Keratinocyte (primary cell): ENCODE measurements around the gene SLC5A2. TPM values are rescaled to one million over a fixed set of nuclear protein-coding genes. Genes with fewer than 3 reads are reported as not detected.

Experiments
- DNase-seq: peaks from one replicate; pipeline ENCODE4 v3.0.0-alpha.2; 2011; ENCODE audit warnings: low read depth, missing footprints, low spot score
- FAIRE-seq: peaks from 2 replicates; lab custom pipeline; 2011; peaks lifted over from hg19 to GRCh38; lab: Jason Lieb, UNC
- H2AFZ ChIP-seq: 2 replicates; pipeline ENCODE4 v1.6.0; 2012; ENCODE audit warnings: low read length, control low read depth, inconsistent platforms; ENCODE audit not compliant: control insufficient read depth
- H3K27ac ChIP-seq: 2 replicates; pipeline ENCODE4 v1.5.1; 2011; ENCODE audit warnings: low read length; ENCODE audit not compliant: control insufficient read depth, insufficient read depth
- H3K27me3 ChIP-seq: 3 replicates; pipeline ENCODE4 v1.6.0; 2011; ENCODE audit warnings: low read length; ENCODE audit not compliant: control insufficient read depth, insufficient read depth; ENCODE audit errors: extremely low read depth
- H3K36me3 ChIP-seq, 2 experiments: 2 replicates in 1 of 2; 3 replicates in 1 of 2; pipeline ENCODE4 v1.5.1; 2011; ENCODE audit warnings: low read length in 2 of 2, mild to moderate bottlenecking in 1 of 2; ENCODE audit not compliant: control insufficient read depth in 2 of 2, insufficient read depth in 2 of 2; ENCODE audit errors: extremely low read depth in 1 of 2
- H3K4me1 ChIP-seq: 3 replicates; pipeline ENCODE4 v1.5.1; 2011; ENCODE audit warnings: low read length; ENCODE audit not compliant: control insufficient read depth, insufficient read depth; ENCODE audit errors: extremely low read depth
- H3K4me2 ChIP-seq: 3 replicates; pipeline ENCODE4 v1.6.0; 2011; ENCODE audit warnings: low read depth, low read length; ENCODE audit not compliant: control insufficient read depth, insufficient read depth; ENCODE audit errors: extremely low read depth
- H3K4me3 ChIP-seq, 3 experiments: fragments of 200-600 bp in 1 of 3; sonication (generic) in 1 of 3; 2 replicates in 2 of 3; 3 replicates in 1 of 3; pipeline ENCODE4 v1.5.1; 2011 to 2016; ENCODE audit warnings: low read length in 3 of 3, mild to moderate bottlenecking in 3 of 3, control low read depth in 2 of 3, inconsistent platforms in 1 of 3, low read depth in 1 of 3, mixed read lengths in 1 of 3, mixed run types in 1 of 3, moderate library complexity in 1 of 3; ENCODE audit not compliant: control insufficient read depth in 2 of 3, insufficient read depth in 2 of 3; ENCODE audit errors: extremely low read depth in 1 of 3
- H3K79me2 ChIP-seq: 2 replicates; pipeline ENCODE4 v1.6.0; 2012; ENCODE audit warnings: low read length; ENCODE audit not compliant: control insufficient read depth, insufficient read depth
- H3K9ac ChIP-seq: 3 replicates; pipeline ENCODE4 v1.6.0; 2011; ENCODE audit warnings: low read length; ENCODE audit not compliant: control insufficient read depth, insufficient read depth; ENCODE audit errors: extremely low read depth
- H3K9me1 ChIP-seq: 3 replicates; pipeline ENCODE4 v1.6.0; 2011; ENCODE audit warnings: low read length; ENCODE audit not compliant: control insufficient read depth, insufficient read depth; ENCODE audit errors: extremely low read depth
- H3K9me3 ChIP-seq: 2 replicates; pipeline ENCODE4 v1.5.1; 2012; ENCODE audit warnings: low read depth, low read length; ENCODE audit not compliant: control insufficient read depth
- H4K20me1 ChIP-seq: 3 replicates; pipeline ENCODE4 v1.6.0; 2011; ENCODE audit warnings: low read length; ENCODE audit not compliant: control insufficient read depth, insufficient read depth; ENCODE audit errors: extremely low read depth
- CTCF ChIP-seq, 3 experiments: IDR thresholded peaks in 1 of 3; conservative IDR thresholded peaks in 1 of 3; optimal IDR thresholded peaks in 1 of 3; 2 replicates in 2 of 3; 3 replicates in 1 of 3; pipeline versions ENCODE3 to v1.5.1; 2011; ENCODE audit warnings: low read length in 3 of 3, mild to moderate bottlenecking in 3 of 3, moderate library complexity in 2 of 3, control low read depth in 1 of 3, inconsistent platforms in 1 of 3; ENCODE audit not compliant: insufficient read depth in 2 of 3; ENCODE audit errors: extremely low read depth in 1 of 3
- EZH2 ChIP-seq: IDR thresholded peaks from one replicate; pipeline ENCODE4 v1.6.1; 2012; ENCODE audit warnings: inconsistent platforms, mild to moderate bottlenecking, low read length, moderate library complexity
- dilution Hi-C: fragments of 300-500 bp; cut with MboI; formaldehyde crosslinking; loops from one replicate; pipeline ENCODE4 v1.7.0; 2020; ENCODE audit warnings: low sequenced_read_pairs; ENCODE audit not compliant: extremely low pct_ligation_motif_present
- polyA plus RNA-seq, 5 experiments: library from polyadenylated mRNA; depleted of rRNA in 3 of 5; stranded (reverse) in 3 of 5; stranded (forward) in 1 of 5; unstranded in 1 of 5; fragments of >200 nt; gene quantifications; 1 replicate in 1 of 5; 2 replicates in 3 of 5; 3 replicates in 1 of 5; pipeline versions ENCODE4 v1.2.1 to v1.2.3, GENCODE V29; 2011 to 2012; ENCODE audit warnings: missing spikeins in 2 of 5, low read depth in 1 of 5, low replicate concordance in 1 of 5

Gene SLC5A2
- polyA plus RNA-seq, 1 donor (not counting 4 experiments of a cell fraction or from before 2014, with no cell fraction given) = not detected

GRCh38 chr16:31491778-31492418 lies 9.0 kb downstream of the SLC5A2 start:
- H3K36me3 ChIP-seq = peaks cover 0 to 12% of the 10 kb centered on the region in 2 experiments
- peaks cover 3% of the 10 kb centered on the region for H3K27me3 ChIP-seq
- H3K27ac ChIP-seq = no peak overlapping the region
- no peak overlapping the region for H3K4me2 ChIP-seq
- no peak for DNase-seq
- no peak overlapping the region for H2AFZ ChIP-seq
- H3K9ac ChIP-seq = no peak overlapping the region
- H3K79me2 ChIP-seq = no peaks in the 10 kb centered on the region
- H3K4me3 ChIP-seq = no peak overlapping the region
- H3K9me3 ChIP-seq = no peaks in the 10 kb centered on the region
- peaks cover 14% of the 10 kb centered on the region for H3K4me1 ChIP-seq
- no peaks in the 10 kb centered on the region for H3K9me1 ChIP-seq
- H4K20me1 ChIP-seq = no peaks in the 10 kb centered on the region
- dilution Hi-C loops = no loop called here
- TF ChIP-seq CTCF (optimal IDR thresholded peaks at IDR 0.05 in 1 of 3, IDR thresholded peaks at IDR 0.05 in 1 of 3, conservative IDR thresholded peaks at IDR 0.05 in 1 of 3; ENCODE audit: extremely low read depth in 1 of 3, insufficient read depth in 2 of 3, low read length in 3 of 3) (no peak), EZH2 (no peak)
- no peak for FAIRE-seq

- H3K36me3 ChIP-seq = peaks cover 9 to 21% of the 10 kb centered on the region in 2 experiments
- FAIRE-seq (no peak), DNase-seq (no peak)
- H3K4me1 ChIP-seq = no peaks in the 10 kb centered on the region
- H3K4me2 ChIP-seq = no peak overlapping the region
- no peaks in the 10 kb centered on the region for H3K27me3 ChIP-seq
- no peak overlapping the region for H3K9ac ChIP-seq
- H4K20me1 ChIP-seq = no peaks in the 10 kb centered on the region
- no peaks in the 10 kb centered on the region for H3K9me3 ChIP-seq
- no peak overlapping the region for H3K4me3 ChIP-seq
- H2AFZ ChIP-seq = no peak overlapping the region
- dilution Hi-C loops = no loop called here
- no peaks in the 10 kb centered on the region for H3K79me2 ChIP-seq
- no peak overlapping the region for H3K27ac ChIP-seq
- H3K9me1 ChIP-seq = no peaks in the 10 kb centered on the region
- no peak for TF ChIP-seq CTCF (optimal IDR thresholded peaks at IDR 0.05 in 1 of 3, IDR thresholded peaks at IDR 0.05 in 1 of 3, conservative IDR thresholded peaks at IDR 0.05 in 1 of 3; ENCODE audit: extremely low read depth in 1 of 3, insufficient read depth in 2 of 3, low read length in 3 of 3)
- TF ChIP-seq EZH2 = no peak
These were observed 10.7 kb downstream of the SLC5A2 start for GRCh38 chr16:31493506-31494125.
